Neural cell (in vitro differentiated cells): ENCODE measurements around the gene TMEM252.

Experiments
- CTCF ChIP-seq: fragments of 450-650 bp; IDR thresholded peaks from 2 replicates; pipeline ENCODE4 v1.5.1; 2014; ENCODE audit warnings: antibody characterized with exemption, mild to moderate bottlenecking, moderate library complexity; ENCODE audit not compliant: poor library complexity, severe bottlenecking
- EZH2 ChIP-seq: fragments of 200-600, 300-800 bp; shearing (Covaris generic), sonication (generic); IDR thresholded peaks from 2 replicates; pipeline ENCODE4 v1.6.1; 2014; ENCODE audit warnings: antibody characterized with exemption, low read length, borderline replicate concordance, mild to moderate bottlenecking; ENCODE audit not compliant: insufficient read depth, poor library complexity, severe bottlenecking
- SMC3 ChIP-seq: fragments of 450-650 bp; conservative IDR thresholded peaks from 2 replicates; pipeline ENCODE4 v1.6.1; 2014; ENCODE audit warnings: antibody characterized with exemption, mild to moderate bottlenecking, moderate library complexity; ENCODE audit not compliant: poor library complexity

GRCh38 chr9:68513385-68513784 lies 27.3 kb downstream of the TMEM252 start:
- TF ChIP-seq CTCF (no peak), EZH2 (no peak), SMC3 (no peak)
